ENCODE results near the gene CPVL.
A peak's percentile ranks its signal among the peaks of the same experiment; 100 is the strongest.

CPVL gene

DNA sequence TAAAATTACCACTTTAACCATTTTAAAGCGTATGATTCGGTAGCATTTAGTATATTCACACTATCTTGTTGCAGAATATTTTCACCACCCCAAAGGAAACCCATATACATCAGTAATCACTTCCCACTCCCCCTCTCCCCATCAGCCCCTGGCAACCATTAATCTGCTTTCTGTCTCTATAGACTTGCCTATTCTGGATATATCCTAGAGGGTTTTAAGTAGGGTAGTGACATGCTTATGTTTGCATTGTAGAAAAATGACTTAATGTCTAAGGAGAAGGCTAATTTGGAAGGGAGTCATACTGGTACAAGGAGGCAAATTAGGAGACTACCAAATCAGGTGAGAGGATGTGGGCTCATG is 145.6 kb downstream of the CPVL start:
- DNase-seq (ENCODE audit: low read depth): no peak

DNA sequence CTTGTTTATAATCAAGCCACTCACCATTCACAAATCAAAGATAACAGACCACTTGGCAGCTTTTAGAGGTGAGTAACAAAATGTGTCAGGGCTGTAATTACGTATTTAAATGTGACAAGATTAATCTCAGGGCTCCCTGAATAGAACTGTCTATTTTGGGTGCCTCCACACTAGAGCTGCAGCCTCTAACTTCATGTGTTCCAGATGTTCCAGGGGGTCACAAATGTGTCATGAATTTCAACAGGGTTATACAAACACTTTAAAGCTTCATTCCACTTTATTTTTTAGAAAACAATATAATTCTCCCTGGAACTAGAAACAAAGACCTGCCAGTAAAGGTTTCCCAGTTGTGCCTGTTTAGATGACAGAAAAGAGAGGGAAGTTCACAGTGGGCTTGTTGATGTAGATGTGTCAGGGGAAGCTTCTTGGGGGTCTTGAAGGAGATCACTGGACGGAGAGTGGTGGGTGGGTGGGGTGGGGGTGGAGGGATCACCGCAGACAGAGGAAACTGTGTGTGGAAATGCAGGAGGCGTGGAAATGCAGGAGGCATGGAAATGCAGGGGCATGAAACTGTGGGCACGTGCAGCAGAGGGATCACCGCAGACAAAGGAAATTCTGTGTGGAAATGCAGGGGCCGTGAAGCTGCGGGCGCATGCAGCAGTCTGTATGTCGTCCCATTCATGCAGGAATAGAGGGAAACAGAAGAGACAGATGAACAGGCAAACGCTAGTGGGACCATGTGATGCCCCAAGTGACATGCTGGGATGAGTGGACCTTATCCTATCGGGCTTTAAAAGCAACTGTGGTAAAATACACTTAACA is 146.2 kb downstream of the CPVL start:
- DNase-seq (ENCODE audit: low read depth): no peak

DNA sequence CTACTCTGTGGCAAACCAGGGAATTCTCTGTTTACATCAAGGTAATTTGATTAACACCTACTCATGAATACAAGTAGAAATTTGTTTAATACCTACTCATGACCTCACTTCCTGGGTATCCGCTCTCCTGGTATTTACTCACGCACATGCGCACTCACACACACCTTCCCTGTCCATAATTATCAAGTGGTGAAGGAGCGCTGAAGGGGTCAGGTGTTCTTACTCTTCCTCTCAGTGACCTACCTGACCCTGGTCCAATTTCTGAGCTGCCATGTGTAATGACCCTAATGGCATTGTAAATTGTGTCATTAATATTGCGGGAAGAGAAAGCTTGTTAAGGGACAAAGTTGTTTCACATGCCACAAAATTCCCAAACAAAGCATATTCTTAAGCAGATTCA is 146.9 kb downstream of the CPVL start:
- no peak for DNase-seq (ENCODE audit: low read depth)

DNA sequence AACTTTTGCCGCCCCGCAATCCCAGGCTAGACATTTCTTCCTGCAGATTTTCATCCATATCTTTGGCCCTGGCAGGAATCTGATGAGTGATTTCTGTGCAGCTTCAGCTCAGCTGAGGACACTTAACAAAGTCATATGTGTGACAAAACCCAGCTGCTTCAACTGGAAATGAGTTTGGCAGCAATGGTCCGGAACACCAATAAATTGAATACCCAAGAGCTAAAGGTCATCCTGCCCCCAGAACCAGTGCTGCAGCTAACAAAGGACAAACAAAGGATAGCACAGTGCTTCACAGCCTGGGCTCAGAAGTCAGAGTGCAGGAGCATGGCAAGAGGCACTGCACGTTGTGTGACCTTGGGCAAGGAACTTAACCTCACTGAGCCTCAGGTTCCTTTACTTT is 148.2 kb downstream of the CPVL start:
- no peak for DNase-seq (ENCODE audit: low read depth)

DNA sequence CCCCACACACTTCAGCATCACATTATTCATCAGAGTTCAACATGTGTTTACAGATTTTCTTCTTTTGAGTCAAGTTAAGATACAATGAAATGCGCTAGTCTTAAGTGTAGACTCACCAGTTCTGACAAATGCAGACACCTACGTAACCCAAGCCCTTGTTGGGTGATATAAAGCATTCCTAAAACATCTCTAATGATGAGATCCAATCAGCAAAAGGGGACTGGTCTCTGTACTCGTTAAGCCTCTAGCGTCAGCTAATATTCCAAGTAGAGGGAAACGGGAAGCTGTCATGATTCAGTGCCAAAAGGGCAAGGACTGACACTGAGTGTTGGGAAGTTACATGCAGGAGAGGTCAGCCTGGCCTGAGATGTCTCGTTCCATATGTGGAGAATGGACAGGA is 149.5 kb downstream of the CPVL start:
- DNase-seq (ENCODE audit: low read depth): peak; percentile 35

DNA sequence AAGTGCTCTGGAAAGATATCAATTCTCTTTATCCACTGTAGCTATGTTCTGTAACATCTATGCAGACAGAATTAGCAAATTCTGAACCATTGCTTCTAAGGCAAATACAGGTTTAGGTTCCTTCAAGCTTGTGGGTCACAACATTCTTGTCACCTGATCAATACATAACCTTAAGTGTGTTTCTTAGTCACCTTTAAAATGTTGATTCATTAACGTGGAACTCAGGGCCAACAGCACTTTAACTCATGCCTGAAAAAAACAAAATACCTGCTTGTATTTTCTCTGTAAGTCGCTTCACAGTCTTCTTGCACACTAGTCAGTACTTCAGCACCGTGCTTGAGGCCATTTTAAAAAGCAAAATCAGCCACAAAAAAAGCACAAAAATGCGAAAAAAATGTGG is 153.0 kb downstream of the CPVL start:
- DNase-seq (ENCODE audit: low read depth): no peak

DNA sequence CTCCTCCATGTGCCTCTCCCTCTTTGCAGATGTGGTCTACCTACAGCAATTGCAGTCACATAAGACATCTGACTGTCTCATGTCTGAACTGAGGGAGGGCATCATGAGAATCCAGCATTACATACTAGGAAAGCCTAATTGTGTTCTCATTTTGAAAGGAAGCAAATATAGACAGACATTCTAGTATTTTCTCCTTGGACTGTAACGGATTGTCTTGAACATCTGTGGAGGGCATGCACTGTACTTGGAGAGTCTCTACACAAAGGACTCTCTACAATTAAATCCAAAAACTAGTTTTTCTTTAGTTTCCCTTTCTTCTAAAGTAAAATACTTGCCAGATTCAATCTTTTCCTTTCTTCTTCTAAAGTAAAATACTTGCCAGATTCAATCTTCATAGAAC is 153.5 kb downstream of the CPVL start:
- DNase-seq (ENCODE audit: low read depth): no peak

DNA sequence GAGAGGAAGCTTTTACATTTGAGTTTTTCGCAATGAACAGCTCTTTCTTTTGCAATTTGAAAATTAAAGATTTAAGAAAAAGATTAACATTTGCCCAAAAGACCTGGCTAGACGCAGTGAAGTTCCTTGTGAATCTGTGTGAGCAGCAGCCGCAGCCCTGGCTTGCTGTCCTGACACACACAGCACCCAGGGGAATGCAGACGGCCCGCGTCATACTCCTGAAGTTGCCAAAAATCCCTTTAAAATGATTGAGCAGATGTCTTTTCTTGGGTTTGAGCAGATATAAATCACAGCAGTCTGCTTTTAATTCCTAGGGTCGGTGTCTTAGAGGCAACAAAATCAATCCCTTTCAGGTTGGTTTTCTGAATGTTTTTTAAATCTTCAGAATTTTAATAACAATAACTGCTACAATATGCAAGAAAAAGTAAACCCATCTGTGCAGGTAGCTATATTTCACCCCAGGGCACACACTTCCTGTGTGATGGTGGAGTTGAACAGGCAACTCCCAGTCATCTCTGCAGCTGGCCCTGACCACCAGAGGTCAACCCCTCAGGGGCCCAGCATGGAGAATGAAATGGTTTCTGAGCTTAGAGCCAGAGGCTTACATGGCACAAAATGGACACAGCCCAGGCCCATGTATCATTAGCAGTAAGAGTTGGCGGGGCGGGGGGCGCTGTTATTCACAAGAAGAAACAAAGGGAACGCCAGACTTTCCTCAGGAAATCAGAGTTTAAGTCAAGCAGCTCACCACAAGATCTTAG is 156.0 kb downstream of the CPVL start:
- no peak for DNase-seq (ENCODE audit: low read depth)

DNA sequence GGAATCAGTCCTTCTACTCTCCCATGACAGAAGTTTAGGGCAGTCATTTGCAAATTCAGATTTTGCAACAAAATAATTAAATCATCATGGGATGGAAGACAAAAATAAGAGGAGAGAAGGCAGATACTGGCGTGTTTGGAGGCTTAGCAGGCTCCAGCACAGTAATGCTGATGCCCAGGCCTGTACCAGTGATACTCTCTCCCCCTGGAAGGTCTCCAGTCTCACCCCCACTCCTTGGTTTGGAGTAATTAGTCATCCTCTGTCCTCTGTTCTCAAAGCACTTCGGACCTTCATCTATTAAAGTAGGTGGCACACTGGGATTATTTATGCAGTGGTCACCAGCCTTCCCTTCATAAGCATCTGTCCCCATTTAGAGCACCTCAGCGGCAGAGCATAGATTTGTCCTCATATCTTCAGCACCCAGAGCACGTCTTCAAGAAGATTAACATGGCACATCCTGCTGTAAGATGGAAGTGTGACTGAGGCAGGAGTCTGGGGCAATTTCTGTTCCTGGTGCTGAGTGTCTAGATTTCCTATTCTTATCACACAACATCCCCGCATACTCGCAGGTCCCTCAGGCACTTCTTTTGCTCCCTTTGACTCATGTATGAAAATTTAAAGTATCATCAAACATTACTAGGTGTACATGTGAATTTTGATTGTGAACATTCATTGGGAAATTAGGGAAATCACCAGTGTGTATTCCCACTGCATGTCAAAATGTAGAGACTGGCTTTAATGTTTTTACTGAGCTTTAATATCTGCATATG is 156.9 kb downstream of the CPVL start:
- no peak for DNase-seq (ENCODE audit: low read depth)

DNA sequence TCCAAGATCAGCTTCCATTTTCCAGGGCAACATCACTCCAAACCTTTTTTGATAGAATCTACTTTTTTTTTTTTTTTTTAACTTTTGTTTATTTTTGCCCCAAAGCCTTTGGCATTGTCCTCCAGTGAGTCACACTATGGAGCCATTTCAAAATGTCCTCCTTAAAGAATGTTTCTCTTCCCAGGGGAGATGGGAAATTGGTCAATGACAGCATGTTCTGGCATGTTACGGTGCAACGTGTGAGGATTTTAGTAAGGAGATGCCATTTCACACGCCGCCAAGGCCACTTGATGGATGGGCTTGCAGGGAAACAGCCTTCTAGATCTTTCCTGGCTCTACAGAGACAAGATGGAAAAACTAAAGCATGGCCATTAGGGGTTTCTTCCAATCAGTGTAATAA is 157.5 kb downstream of the CPVL start:
- peak; percentile 81 for DNase-seq (ENCODE audit: low read depth)

DNA sequence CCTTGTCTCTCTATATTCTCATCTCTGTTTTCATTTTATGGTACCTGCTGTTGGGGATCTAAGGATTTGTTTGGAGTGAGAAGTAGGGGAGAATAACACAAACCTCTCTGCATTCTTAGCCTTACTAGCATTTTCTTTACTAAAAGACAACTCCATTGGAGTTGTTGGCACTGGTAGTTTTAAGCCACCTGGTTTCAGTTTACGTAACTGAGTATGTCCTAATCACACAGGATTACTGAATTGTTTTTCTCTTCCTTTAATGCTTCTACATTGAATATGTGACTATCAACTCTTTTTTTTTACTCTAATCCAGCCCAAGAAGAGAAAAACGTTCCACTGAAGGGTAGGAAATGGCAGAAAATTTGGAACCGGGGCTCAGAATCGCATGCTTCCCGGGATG is 158.2 kb downstream of the CPVL start:
- DNase-seq (ENCODE audit: low read depth): no peak

DNA sequence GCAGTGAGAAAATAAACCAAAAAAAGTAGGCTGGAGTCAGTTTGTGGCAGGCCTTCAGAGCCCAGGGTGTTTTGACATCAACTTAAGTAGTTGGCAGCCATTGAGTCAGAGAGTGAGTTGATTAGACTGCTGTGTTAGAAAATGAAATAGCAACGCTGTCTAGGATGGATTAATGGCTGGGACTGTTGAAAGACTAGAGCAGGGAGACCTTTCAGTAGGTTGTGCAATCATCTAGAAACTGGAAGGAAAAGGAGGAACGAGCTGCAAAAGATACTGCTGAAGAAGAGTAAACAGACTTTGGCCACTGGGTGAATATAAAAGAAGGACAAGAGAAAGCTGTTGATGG is 159.6 kb downstream of the CPVL start:
- no peak for DNase-seq (ENCODE audit: low read depth)

DNA sequence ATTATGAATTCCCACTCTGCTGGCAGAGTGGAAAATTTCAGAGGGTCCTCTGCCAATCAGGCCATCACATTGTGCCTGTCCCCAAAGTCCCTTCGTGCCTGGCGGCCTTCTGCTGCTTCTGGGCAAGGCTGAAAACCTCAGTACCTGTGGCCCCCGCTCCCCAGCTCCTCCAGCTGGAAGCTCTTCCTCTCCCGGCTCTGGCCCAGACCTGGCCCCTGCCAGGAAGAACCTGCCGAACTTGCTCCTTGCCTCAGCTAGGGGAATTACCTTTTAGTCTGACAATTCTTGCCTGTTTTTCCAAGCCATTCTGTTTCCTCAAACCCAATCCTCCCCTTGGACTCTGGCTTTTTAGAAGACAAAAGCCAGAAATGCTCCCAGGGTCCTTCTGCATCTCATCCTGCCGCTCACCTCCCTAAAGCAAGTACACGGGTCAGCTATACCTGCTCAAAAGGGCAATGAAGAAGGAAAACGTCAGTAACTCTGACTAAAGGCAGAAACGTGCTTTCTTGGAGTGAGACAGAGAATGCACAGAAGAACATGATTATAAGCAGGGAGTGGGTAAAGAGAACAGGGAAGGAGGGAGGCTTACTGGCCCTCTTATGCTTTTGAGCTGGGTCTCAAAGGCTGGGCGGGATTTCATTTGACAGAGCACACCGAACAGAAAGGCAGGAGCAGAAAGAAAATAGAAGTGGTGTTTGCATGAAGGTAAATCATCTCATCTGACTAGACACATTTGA is 160.1 kb downstream of the CPVL start:
- DNase-seq (ENCODE audit: low read depth): no peak

DNA sequence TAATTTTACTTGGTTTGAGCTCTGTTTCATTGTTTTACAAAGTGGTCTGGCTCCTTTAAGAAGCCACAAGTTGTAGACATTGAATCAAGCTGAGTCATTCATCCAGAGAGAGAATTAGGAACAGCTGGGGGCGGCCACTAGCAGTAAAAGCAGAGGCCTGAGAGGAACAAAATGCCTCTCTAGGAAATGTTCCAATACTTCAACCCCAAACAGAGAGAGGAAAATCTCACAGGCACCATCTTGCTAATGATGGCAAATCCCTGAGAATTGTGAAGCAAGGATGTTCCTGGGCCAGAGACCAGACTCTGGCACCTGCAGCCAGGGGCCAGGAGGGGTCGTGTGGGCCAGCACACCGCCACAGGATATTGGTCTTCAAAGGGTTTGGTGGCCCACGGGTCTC is 161.7 kb downstream of the CPVL start:
- DNase-seq (ENCODE audit: low read depth): peak; percentile 61

DNA sequence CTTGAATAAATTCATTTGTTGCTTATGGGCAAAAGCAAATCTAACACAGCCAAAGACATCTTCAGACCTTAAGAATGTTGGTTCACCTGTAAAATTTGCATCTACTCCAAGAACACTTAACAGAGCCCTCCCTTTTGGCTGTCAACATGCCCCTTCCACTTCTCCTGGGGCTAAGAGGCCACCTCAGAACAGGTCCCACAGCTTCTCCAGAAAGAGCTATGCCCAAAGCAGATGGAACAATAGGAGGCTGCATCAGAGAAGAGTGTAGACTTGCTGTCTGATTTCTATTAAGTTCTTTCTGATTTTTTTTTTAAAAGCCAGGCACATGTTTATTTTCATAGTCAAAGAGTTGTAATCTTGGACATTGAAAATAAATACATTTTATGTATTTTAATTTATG is 162.1 kb downstream of the CPVL start:
- no peak for DNase-seq (ENCODE audit: low read depth)

DNA sequence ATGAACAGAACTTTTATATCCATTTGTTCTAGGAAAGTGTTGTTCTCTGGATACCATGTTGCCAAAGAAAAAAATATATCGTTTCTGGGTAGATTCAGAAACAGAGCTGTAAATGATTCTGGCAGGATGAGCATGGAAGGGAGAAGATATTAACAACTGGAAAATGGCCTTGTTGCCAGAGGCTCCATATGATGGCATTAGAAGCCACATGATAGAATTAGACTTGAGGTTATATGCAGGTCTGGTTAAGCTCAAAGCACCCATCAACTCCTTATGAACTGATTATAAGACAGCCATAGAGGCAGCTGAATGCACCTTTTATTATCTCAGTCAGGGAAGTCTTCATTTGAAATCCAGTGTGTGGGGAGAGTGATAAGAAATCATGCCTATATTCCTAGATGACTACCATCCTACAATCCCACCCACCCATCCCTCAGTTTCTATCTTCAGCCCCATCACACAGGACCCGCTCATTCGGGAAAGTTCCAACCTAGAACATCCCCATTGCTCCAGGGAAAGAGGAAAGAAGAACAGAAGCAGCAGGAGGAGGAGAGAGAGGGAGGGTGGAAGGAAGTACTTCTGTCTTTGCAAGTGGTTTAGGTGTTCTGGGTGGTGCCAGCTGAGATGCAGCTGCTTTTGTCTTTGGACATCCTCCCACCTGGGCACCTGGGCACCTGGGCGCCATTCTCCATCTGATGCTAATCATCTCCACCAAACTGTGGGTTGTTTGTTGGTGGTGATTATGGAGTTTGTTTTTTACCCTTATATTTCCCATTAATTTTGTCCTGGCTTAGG is 162.7 kb downstream of the CPVL start:
- DNase-seq (ENCODE audit: low read depth): no peak

DNA sequence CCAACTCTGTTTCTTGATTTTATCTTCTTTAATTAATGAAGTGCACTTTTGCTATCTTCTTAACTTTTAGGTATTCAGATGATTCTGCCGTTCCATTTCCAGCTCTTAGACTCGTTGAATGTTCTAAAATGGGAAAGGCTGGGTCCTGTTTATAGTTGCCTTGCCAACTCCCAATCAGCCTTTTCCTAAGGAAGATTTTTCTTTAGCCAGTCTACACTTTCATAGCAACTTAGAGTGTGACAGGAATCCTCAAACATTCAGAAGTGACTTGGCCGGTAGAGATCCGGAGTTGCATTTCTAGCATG is 165.2 kb downstream of the CPVL start:
- no peak for DNase-seq (ENCODE audit: low read depth)

DNA sequence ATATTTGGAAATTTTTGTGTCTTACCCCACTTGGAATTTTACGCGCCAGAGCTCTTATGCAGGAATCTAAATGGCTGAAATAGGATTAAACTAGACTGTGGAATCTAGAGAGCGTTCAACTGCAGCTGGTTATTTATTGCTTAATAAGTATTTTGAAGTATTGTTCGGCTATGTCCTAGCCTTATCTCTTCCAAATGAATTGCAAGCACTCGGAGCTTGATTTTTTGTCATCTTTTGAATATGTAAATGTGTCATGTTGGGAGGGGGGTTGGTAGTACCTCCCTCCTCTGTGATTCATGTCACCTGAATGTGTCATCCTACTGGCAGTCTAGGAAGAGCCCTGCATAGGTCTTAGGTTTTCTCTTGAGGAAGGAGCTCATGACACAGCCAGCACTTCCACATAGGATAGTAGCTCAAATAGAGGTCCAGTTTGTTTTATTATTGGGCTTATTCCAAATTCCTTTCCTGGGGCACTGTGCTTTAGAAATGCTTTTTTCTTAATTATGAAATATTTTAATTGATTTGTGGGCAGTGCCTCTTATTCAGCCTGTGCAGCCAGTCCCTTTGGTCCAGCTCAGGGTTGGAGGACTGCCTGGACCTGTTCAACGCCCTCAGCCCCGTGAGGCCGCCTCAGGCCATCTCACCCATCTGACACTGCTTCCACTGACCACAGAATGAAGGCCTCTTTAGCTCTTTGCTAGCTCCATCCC is 165.7 kb downstream of the CPVL start:
- DNase-seq (ENCODE audit: low read depth): no peak

DNA sequence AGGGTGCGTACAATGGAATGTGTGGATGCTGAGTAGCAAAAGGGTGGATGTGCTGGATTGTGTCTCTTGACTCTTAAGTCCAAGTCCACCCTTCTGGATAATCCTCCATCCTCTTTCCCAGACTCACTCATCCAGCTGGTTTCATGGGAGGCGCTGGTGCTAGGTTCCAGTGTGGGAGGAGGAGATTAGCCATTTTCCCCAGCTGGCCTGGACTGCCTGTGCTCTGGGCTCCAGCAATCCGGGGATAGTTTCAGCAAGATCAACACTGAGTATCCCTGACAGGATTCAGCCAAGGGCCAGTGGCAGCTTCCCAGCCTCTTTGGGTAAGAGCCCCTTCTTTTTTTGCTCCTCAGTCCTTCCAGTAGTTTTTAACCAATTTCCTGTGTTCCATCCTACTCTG is 166.6 kb downstream of the CPVL start:
- no peak for DNase-seq (ENCODE audit: low read depth)

DNA sequence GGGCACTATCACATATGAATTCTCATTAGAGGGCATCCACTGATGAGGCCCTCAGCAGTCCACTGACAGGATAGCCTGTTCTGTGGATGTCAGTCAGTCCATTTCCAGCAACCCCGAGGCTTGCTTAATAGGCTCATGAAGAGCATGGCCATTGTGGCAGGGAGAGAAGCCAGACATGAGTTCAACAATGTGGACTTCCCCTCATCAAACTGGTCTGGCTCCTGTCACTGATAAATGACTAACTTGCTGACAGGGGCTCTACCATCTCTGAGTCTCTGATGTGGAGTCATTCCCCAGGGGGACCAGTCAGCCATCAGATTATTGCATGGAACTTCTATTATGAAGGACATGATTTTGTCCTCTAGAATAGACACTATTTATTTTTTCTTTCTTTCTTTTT is 168.5 kb downstream of the CPVL start:
- DNase-seq (ENCODE audit: low read depth): no peak

DNA sequence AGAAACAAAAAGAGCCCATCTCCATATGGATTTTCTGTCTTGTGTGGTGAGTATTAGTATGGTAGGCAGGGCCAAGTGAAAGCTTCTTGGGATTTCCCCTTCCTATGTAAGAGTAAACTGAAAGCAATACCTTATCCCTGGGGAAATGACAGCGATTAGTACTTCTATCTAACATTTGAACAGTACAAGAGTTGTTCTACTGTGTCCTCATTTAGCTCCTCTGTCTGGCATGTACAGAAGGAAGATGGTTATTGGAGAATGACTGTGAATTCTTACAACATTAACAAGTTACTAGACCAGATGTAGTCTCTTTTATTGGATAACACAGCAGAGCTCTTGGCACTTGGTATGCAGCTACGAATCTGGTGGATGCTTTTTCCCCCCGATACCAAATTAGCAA is 170.3 kb downstream of the CPVL start:
- no peak for DNase-seq (ENCODE audit: low read depth)

Measured in ELR (cell line).